Neutrophil (primary cell): Measurements from ENCODE around the gene ANOS1.

Experiments used
- H3K27ac ChIP-seq: fragments of 200-600 bp; sonication (generic); 2 replicates; pipeline ENCODE4 v1.5.1; 2016; ENCODE audit warnings: mild to moderate bottlenecking, moderate library complexity
- H3K27me3 ChIP-seq: fragments of 200-600 bp; sonication (generic); 2 replicates; pipeline ENCODE4 v1.6.0; 2016; ENCODE audit warnings: mild to moderate bottlenecking
- H3K36me3 ChIP-seq: fragments of 200-600 bp; sonication (generic); 2 replicates; pipeline ENCODE4 v1.5.1; 2017
- H3K4me1 ChIP-seq, 2 experiments: fragments of 200-600 bp in 1 of 2; sonication (generic) in 1 of 2; 1 replicate in 1 of 2; 2 replicates in 1 of 2; pipeline versions ENCODE4 v1.5.1 to v1.6.1; 2013 to 2016; ENCODE audit warnings: low read depth in 1 of 2, low read length in 1 of 2, mild to moderate bottlenecking in 1 of 2, moderate library complexity in 1 of 2; ENCODE audit not compliant: control insufficient read depth in 1 of 2, insufficient read depth in 1 of 2
- H3K4me3 ChIP-seq, 2 experiments: fragments of 200-600 bp in 1 of 2; sonication (generic) in 1 of 2; 1 replicate in 1 of 2; 2 replicates in 1 of 2; pipeline ENCODE4 v1.5.1; 2013 to 2016; ENCODE audit warnings: low read depth in 1 of 2, low read length in 1 of 2, mild to moderate bottlenecking in 1 of 2, moderate library complexity in 1 of 2
- H3K9me3 ChIP-seq: fragments of 200-600 bp; sonication (generic); 2 replicates; pipeline ENCODE4 v1.5.1; 2016
- CTCF ChIP-seq: fragments of 200-600 bp; sonication (generic); IDR thresholded peaks from 2 replicates; pipeline ENCODE4 v1.5.1; 2016; ENCODE audit warnings: antibody characterized with exemption

The ANOS1 gene

GRCh38 chrX:8672176-8672575, 59.8 kb downstream of the ANOS1 start:
- Histone ChIP-seq H3K36me3 (no peaks in the 10 kb centered on the region), H3K4me3 (no peak overlapping the region), H3K27ac (no peak overlapping the region), H3K27me3 (no peaks in the 10 kb centered on the region), H3K4me1 (no peaks in the 10 kb centered on the region), H3K9me3 (no peaks in the 10 kb centered on the region)
- no peak for TF ChIP-seq CTCF

- Histone ChIP-seq H3K27me3 (no peaks in the 10 kb centered on the region), H3K9me3 (no peaks in the 10 kb centered on the region), H3K4me3 (no peak overlapping the region), H3K4me1 (no peaks in the 10 kb centered on the region), H3K36me3 (no peaks in the 10 kb centered on the region), H3K27ac (no peak overlapping the region)
- TF ChIP-seq CTCF: no peak
Measured at GRCh38 chrX:8668813-8669212, 63.1 kb downstream of the ANOS1 start.

- H3K27ac ChIP-seq: no peak overlapping the region
- H3K4me3 ChIP-seq: no peak overlapping the region
- no peak for TF ChIP-seq CTCF
- H3K4me1 ChIP-seq: no peaks in the 10 kb centered on the region
- no peaks in the 10 kb centered on the region for H3K9me3 ChIP-seq
- no peaks in the 10 kb centered on the region for H3K27me3 ChIP-seq
- H3K36me3 ChIP-seq: no peaks in the 10 kb centered on the region
Measured at GRCh38 chrX:8663325-8663724, 68.6 kb downstream of the ANOS1 start.

GRCh38 chrX:8657883-8658282, 74.1 kb downstream of the ANOS1 start:
- Histone ChIP-seq H3K9me3 (no peaks in the 10 kb centered on the region), H3K27ac (no peak overlapping the region), H3K27me3 (no peaks in the 10 kb centered on the region), H3K4me3 (no peak overlapping the region), H3K36me3 (no peaks in the 10 kb centered on the region), H3K4me1 (no peaks in the 10 kb centered on the region)
- TF ChIP-seq CTCF: no peak

- Histone ChIP-seq H3K27me3 (no peaks in the 10 kb centered on the region), H3K9me3 (no peaks in the 10 kb centered on the region), H3K36me3 (no peaks in the 10 kb centered on the region), H3K27ac (no peak overlapping the region), H3K4me3 (no peak overlapping the region), H3K4me1 (no peaks in the 10 kb centered on the region)
- no peak for TF ChIP-seq CTCF
Measured at GRCh38 chrX:8653956-8654355, 78.0 kb downstream of the ANOS1 start.

- H3K36me3 ChIP-seq: no peaks in the 10 kb centered on the region
Measured at GRCh38 chrX:8649969-8650368, 82.0 kb downstream of the ANOS1 start.

More at GRCh38 chrX:8649969-8650368, 82.0 kb downstream of the ANOS1 start:
- Histone ChIP-seq H3K27ac (no peak overlapping the region), H3K4me3 (no peak overlapping the region), H3K27me3 (no peaks in the 10 kb centered on the region), H3K9me3 (no peaks in the 10 kb centered on the region), H3K4me1 (no peaks in the 10 kb centered on the region)
- TF ChIP-seq CTCF: no peak
